GM18517 (cell line): ENCODE measurements around the gene VAC14.

Source experiments
- ATAC-seq: cut with Tn5 transposase; IDR thresholded peaks from one replicate; pipeline ENCODE4 v1.9.1; 2021; ENCODE audit warnings: mild to moderate bottlenecking, moderate library complexity; ENCODE audit not compliant: unreplicated experiment

Gene VAC14

GRCh38 chr16:70664325-70665112, 136.4 kb downstream of the VAC14 start:
- no peak for ATAC-seq

GRCh38 chr16:70663524-70664324, 137.2 kb downstream of the VAC14 start:
- ATAC-seq: no peak

GRCh38 chr16:70662991-70663523, 137.9 kb downstream of the VAC14 start:
- no peak for ATAC-seq

- ATAC-seq: no peak
These were observed 138.9 kb downstream of the VAC14 start for GRCh38 chr16:70661918-70662641.

GRCh38 chr16:70661534-70661917, 139.4 kb downstream of the VAC14 start:
- ATAC-seq: no peak

GRCh38 chr16:70660672-70661350, 140.1 kb downstream of the VAC14 start:
- ATAC-seq: no peak

GRCh38 chr16:70659953-70660671, 140.8 kb downstream of the VAC14 start:
- ATAC-seq: no peak

- no peak for ATAC-seq
These were observed 141.4 kb downstream of the VAC14 start for GRCh38 chr16:70659546-70659945.

- no peak for ATAC-seq
These were observed 142.0 kb downstream of the VAC14 start for GRCh38 chr16:70658921-70659320.

- ATAC-seq: no peak
These were observed 143.0 kb downstream of the VAC14 start for GRCh38 chr16:70657956-70658355.

- no peak for ATAC-seq
These were observed 144.2 kb downstream of the VAC14 start for GRCh38 chr16:70656712-70657263.

GRCh38 chr16:70656065-70656711, 144.8 kb downstream of the VAC14 start:
- no peak for ATAC-seq

GRCh38 chr16:70653809-70654771, 146.9 kb downstream of the VAC14 start:
- no peak for ATAC-seq

- ATAC-seq: no peak
These were observed 147.6 kb downstream of the VAC14 start for GRCh38 chr16:70653406-70653805.

GRCh38 chr16:70652322-70652721, 148.6 kb downstream of the VAC14 start:
- no peak for ATAC-seq

GRCh38 chr16:70651524-70651923, 149.4 kb downstream of the VAC14 start:
- ATAC-seq: no peak

- ATAC-seq: no peak
These were observed 150.7 kb downstream of the VAC14 start for GRCh38 chr16:70650216-70650615.

- ATAC-seq: no peak
These were observed 151.7 kb downstream of the VAC14 start for GRCh38 chr16:70649300-70649699.
